ENCODE results near the gene VASH2.
"Not testable (repeated sequence)": the region's sequence is repeated elsewhere in the genome, so short reads cannot be mapped to it uniquely, and the experiment has no call there.

- not testable (repeated sequence) for TF ChIP-seq CTCF (IDR thresholded peaks at IDR 0.05; ENCODE audit: insufficient read depth, low read length, poor library complexity, severe bottlenecking); EZH2phosphoT487 (conservative IDR thresholded peaks at IDR 0.05; ENCODE audit: low read length)
These were observed 40.1 kb upstream of the VASH2 start for GRCh38 chr1:212910213-212910612.
